Left renal cortex interstitium (tissue), 4 donors: Measurements from ENCODE around the gene GADL1. TPM values are rescaled to one million over a fixed set of nuclear protein-coding genes. Genes with fewer than 3 reads are reported as not detected.
A peak's percentile ranks its signal among the peaks of the same experiment; 100 is the strongest.

Experiments
- DNase-seq, 4 donors: peaks; one replicate each; pipeline ENCODE4 v3.0.0-alpha.2; 2013; ENCODE audit warnings: low read depth in 4 of 4, low spot score in 2 of 4, missing footprints in 1 of 4
- polyA plus RNA-seq, 4 donors: library from polyadenylated mRNA; unstranded; fragments of 120-200 nt; gene quantifications; one replicate each; pipeline ENCODE4 v1.2.1, GENCODE V29; 2013; ENCODE audit not compliant: insufficient read length in 4 of 4

GADL1 gene
- polyA plus RNA-seq, 4 donors, result 2.2 to 5.3 (median 3.2) TPM

DNA sequence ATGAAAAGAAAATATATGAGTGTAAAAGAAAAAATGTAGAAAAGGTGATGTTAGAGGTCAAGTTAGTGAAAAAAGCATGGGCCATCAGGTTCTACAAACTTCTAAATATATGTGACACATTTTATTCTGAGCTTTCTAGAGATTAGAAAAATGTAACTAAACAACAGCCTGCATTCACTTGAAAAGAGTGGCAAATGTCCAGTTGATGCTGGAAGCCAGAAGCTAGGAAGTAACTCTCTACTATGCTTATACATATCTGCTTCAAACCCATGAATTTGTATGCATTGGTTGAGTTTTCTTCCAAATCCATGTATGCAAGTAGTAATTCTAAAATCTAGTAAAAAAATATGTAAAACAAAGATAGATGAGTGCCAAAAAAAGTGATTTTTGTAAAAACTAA, 164.5 kb downstream of the GADL1 start:
- DNase-seq, result no peak

DNA sequence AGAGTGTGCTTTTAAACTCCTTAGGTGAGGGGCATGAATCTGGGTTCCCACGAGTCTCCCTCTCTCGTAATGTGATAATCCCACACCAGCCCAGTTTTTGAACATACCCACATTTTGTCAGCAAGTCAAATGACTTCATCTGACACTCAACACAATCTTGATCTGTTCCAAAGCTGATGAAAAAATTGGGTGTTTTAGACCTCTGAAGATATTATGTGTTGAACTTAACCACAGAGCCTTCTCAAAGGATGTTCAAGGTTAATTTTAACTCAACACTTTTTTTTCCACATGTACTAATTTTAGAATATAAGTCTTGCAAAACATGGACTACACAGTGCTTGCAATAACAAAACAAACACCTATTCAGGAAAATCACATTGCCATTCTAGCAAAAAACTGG, 164.9 kb downstream of the GADL1 start:
- DNase-seq, result no peak

DNA sequence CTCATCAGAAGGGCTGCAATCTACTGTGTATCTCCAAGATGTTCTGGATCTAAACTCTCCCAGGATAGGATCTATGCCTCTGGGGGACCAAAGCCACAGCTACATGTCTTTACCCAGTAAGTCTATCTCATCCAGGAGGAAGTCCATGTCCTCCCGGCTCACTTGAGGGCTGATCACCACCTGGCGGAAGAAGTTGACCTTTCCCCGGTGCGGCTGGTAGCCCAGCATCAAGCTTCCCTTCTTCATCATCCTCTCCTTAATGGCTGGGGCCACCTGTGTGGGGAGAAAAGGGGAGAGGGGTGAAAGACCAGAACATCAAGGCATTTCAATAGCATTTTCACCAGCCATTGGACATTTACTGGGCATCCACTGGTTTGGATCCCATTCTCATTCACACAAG, 166.3 kb downstream of the GADL1 start:
- no peak for DNase-seq

DNA sequence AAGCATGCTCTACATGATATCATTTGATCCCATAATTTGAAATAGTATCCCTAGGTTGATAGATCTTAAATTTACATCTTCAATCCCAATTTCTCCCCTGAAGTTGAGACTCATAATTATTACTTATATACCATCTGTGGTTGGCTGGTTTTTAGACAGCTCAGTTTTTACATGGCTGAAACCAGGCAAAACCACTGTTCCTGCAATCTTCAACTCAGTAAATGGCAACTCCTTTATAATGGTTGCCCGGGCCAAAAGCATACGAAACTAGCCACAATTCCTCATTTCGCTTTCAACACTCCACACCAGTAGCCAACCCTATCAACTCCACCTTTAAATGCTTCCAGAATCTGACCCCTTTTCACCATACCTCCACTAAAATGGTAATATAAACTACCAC, 169.6 kb downstream of the GADL1 start:
- DNase-seq, result no peak

DNA sequence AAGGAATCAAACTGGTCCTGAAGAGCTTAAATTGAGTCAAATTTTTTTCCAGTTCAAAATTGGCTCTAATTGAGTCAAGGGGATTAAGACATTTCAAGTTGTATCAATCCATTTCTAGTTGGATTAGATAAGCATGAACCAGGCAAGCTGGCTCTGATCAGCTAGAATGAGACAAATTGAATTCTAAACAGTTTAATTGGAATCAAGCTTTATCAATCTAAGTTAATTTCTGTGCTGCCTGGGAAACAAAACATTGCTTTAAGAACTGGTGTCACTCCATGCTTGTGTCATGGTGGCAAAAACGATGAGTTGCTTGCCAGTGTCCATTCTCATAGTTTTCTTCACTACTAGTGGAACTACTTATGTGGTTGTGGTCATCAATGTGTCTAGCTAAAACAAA, 171.2 kb downstream of the GADL1 start:
- no peak for DNase-seq

DNA sequence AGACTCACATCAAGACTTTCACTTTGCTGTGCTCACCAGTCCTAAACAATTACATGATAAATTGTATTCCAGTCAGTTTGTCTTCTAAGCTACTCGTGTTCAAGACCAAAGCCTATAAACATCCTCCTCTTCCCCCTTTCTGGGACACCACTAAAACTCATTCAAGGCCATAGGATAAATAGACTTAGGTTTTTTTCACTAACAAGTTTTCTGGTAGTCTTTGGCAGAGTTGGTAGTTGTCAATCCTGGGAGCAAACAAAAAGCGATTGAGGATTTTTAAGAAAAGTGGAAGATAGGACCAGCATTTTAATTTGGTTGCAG, 173.2 kb downstream of the GADL1 start:
- peak in 1 of 4 donors; percentile 13 for DNase-seq

DNA sequence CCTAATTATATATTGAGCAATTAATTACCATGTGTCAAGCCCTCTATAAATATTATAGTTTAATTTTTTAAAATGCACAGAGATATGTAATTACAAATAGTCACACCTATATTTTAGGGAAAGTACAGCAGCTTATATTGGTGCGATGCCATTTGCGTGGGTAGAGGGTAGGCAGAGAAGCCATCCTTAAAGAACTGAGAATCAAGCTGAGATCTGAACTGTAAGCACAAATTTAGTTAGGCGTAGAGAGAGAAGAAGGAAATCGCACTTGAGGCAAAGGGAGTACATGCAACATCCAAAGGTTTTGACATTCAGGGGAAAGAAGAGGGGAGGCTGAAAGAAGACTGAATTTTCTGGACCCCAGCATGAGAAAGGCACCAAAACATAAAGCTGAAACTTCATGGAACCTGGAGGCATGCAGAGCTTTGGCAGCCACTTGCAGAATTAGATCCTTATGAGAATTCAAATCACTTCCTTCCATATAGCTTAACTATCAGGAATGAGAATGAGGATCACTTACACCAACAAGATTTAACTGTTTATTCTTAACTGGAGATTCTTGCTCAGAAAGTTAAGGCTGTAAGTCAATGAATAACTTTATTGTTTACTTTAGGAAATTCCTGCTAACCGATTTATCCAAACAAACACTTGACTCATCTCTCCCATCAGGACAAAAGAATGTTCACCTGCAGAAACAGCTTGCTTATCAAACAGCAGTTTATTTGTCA, 173.7 kb downstream of the GADL1 start:
- no peak for DNase-seq

DNA sequence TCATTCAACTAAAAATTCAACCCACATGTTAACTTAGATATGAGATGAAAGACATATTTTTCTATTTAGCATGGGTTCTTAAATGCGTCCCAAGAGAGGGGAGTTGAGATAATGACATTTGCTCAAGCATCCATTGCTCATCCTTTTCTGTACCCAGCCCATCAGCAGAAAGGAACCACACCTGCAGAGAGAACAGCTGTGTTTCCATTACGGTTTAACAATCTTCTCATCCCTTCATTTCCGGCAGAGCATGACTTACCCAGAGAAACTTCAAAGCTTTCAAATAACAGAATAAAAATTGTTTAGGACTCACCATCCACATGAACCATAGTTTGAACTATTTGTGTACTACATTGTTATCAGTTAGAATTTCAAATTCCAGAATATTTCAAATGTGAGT, 174.9 kb downstream of the GADL1 start:
- no peak for DNase-seq

DNA sequence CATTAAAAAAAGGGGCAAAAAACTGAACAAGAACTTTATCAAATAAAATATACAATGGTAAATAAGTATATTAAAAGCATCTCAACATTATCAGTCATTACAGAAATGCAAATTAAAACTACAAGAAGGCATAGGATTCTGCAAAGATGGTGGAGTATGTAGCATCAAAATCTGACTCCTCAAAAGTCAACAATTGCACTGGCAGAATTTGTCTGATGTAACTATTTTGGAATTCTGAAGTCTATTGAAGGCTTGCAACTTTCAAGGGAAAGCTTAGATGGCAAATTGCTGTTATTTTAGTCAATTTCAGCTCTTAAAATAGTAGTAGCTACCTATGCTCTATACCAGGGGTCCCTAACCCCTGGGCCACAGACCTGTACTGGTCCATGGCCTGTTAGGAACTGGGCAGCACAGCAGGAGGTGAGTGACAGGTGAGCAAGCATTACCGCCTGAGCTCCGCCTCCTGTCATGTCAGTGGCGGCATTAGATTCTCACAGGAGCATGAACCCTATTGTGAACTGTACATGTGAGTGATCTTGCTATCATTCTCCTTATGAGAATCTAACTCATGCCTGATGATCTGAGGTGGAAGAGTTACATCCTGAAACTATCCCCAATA, 180.5 kb downstream of the GADL1 start:
- DNase-seq, result no peak

DNA sequence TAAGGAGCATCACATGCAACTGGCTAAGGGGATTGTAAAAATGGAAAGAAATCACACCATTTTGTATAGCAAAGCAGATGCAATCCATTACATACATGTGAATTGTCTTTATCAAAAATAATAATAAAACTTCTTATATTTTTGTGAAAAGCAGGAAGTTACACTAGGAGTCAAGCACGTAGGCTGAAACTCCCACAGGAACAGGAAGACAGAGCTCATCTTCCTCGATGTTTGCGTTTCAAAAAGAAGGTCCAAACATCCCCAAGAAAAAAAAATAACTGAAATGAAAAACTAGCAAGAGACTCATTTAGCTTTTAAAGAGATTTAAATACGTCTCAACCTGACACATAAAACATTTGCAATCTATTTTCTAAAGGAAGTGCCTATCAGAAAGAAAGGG, 181.5 kb downstream of the GADL1 start:
- no peak for DNase-seq

DNA sequence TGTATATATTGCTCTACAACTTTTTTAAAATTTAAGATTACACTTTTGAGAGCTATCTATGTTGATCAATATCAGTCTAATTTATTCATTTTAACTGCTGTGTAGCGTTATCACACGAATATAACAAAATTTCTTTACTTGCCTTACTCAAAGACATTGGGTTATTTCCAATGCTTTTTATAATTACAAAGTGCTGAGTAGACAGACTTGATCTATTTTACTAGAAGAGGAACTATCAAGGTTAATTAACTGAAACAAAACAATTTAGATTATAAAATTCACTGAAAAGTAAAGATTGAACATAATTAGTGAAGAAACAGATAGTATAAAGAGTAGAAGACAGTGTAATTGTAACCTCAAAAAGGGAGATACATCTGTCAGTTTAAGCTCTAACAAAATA, 182.6 kb downstream of the GADL1 start:
- no peak for DNase-seq

DNA sequence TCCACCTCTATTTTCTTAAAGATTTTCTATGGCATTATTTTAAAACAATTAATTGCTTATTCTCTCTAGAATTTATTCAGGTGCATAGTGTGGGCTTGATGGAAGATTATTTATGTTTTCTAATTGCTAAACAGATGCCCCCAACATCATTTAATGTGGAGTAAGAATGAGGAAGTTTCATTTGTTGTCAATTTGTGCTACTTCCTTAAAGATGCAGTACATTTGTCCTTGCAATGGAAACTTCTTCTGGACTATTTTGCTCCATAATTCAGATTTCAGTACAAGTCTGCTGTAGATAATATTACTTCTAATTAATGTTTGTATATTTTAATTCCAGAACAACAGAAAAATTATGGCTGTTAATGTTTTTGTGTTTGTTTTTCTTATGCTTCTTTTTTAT, 183.3 kb downstream of the GADL1 start:
- DNase-seq, result no peak

DNA sequence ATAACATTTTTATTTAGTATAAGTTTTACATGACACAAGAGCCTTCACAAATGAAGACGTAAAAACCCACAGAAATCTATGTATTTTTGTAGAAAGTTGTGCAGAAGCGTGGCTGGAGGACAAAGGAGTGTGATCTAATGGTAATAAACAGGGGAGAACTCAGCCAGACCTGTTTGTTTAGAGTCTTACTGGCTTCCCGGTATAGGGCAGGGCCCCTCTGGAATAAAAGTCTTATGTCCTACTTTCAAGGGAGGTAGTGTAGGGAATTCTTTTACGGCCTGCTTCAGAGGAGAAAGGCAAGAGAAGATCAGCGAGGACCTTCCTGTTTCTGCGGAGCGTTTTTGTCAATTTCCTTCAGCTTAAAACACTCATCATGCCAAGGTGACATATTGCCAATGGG, 184.4 kb downstream of the GADL1 start:
- no peak for DNase-seq

DNA sequence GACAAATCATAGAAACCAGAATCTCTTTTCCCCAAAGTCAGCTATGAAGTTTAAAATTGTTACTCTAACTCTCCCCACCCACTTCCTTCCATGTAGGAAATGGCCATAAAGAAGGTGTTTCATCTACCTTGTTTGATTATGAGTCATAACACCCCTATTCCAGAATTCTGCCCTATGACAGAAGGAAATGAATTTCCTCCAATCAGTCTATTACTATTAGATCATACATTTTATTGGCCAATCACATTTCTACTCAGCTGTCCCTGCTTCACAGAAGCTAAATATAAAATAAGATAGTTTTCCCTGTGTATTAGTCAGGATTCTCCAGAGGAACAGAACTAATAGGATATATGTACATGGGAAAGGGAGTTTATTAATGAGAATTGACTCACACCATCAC, 186.0 kb downstream of the GADL1 start:
- no peak for DNase-seq

DNA sequence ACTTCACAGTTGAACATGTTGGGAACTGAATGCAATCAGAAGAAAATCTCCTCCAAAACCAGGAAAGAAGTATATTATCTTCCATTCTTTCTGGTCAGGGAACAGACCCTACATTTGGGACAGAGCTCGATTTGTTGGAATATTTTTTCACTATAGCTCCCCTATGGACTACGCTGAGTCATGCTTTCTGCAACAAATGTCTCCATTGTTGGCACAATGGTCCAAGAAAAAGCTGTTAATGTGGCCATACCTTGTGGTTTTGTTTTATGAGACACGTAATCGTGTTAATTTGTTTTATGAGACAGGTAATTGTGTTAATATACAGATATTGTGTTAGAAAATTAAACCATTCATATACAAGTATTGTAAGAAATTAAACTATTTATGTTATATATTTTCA, 186.6 kb downstream of the GADL1 start:
- no peak for DNase-seq

DNA sequence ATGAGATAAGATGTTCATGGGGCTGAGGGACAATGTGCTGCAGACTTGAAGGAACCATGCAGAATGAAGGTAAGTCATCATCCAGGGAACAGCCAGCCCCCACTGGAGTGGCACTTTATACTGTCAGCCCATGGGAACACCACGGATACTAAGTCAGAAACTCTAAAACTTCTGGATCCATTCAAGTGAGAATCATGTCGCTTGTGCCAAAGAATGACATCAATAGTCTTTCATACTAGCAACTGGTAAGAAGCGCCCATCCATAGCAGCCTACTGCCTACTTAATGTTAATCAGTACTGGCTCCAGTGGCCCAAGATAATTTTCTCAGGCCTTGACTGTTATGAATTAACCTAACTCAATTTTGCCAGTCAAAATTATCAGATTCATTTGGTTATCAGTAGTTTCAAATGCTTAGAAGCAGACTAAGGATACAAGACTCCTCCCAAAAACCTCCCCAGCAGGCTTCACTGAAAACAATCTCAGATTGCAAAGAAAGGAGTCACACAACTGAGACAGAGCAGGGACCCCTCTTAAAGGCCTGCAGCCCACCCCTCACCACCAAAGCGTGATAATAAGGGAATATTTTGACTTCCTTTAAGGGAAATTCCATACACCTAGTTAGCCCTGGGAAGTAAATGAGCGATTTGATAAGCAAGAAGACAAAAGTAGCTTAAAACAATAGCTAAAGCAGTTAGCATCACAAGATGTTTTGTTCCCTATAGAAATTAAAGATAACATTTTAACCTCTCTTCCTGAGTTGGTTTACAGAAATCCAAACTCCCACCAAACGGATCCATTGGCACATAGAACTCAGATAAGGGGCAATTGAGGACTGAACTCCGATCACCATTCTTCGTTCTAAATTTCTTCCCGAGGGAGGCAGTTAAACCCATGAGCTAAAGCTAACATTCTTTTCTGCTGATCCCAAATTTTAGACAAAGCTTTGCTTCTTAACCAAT, 189.2 kb downstream of the GADL1 start:
- DNase-seq, result no peak

DNA sequence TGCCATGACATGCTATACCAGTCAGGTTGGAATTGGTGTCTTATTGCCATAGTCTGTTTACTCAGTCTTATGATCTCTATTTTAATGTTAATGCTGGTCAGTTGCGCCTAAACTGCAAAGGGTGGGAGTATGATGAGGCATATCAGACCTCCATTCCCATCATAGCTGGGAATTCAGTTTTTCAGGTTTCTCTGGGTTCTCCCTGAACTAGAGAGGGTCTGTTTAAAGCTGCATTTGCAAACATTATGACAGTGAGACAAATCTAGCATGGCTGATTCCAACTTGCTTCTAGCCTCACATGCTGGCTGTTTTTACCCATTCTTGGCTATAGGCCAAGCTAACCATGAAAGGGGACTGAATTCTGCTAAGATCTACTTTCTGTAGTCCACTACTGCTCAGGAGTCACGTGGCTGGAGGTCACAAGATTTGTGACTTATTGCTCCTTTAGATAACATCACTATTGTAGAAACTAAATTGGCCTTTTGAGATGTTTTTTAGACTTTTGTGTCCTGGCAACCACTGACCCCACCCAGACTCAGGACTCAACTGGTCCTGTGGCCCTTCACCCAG, 191.5 kb downstream of the GADL1 start:
- DNase-seq, result no peak

DNA sequence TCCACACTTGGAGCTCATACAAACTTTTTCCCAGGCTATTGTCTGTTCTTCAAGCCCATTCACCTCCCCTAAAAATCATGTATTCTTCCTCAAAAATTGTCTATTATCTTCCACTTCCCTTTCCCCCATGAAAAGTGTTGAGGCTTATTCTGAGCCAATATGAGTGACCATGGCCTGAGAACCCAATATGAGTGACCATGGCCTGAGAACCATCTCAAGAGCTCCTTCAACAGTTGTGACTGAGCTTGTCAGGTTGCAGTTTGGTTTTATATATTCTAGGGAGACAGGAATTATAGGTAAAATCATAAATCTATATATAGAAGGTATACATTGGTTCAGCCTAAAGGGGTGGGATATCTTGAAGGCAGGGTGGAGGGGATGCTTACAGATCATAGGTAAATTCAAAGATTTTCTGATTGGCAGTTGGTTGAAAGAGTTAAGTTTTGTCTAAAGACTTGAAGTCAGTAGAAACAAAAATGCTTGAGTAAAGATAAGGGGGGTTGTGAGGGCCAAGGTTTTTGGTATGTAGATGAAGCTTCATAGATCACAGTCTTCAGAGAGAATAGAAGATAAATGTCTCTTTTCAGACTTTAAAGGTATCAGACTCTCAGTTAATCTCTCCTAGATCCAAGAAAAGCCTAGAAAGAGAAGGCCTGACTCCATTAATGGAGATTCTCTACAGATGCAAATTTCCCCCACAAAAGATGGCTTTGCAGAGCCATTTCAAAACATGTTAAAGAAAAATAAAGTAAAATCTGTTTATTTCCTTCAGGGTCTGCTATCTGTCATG, 192.2 kb downstream of the GADL1 start:
- no peak for DNase-seq

DNA sequence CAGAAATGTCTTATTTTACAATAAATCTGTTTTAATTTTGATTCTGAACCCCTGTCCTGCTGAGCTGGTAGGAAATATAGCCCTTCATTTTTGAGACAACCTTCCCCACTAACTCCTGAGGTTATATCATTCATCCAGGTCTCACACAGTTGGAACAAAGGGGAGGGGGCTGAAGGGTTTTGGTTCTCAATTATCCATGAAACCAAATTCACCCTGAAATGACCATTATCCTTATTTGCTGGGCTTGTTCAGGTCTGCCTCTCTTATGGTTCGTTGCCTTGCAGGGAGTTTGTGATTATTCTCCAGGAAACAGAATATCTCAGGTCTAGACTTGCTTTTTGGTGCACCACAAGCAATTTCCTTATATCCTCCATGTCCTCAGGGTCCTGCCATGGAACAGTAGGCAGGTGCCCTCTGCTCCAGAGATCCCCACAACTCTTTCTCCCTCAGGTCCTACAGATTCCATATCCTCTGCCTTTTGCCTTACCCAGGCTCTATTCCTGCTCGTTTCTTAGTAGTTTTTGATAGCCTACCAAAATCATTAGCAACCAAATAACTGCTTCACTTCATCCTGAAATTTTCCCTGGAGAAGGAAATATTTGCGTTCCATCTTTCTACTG, 193.6 kb downstream of the GADL1 start:
- DNase-seq, result no peak

DNA sequence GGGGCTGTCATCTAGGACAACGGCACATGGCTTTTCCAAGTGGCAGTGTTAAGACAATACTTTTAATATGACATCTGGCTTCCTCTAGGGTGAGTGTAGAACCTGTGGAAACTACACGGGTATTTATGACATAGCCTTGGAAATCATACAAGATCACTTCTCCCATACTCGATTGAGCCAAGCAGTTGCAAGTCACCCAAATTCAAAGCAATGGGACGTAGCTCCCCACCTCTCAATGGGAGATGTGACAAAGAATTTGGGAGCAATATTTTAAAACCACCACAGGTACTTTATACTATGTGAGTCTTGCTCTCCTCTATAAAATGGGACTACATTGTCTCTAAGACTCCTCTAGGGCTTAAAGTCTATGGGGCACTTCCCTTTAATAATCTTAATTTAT, 194.5 kb downstream of the GADL1 start:
- DNase-seq, result no peak
